Fibroblast of lung (primary cell): ENCODE measurements around the gene TENM4. TPM values are rescaled to one million over a fixed set of nuclear protein-coding genes. Genes with fewer than 3 reads are reported as not detected.

Experiments used
- DNase-seq, 2 donors: peaks; one replicate each; pipeline versions ENCODE4 v3.0.0 to v3.0.0-alpha.2; 2010; ENCODE audit warnings: low read depth in 2 of 2
- H2AFZ ChIP-seq: 2 replicates; pipeline ENCODE4 v1.5.1; 2012; ENCODE audit warnings: low read length, control low read depth, inconsistent platforms
- H3K27ac ChIP-seq: 2 replicates; pipeline ENCODE4 v1.5.1; 2011; ENCODE audit warnings: low read length, control low read depth; ENCODE audit not compliant: insufficient read depth
- H3K27me3 ChIP-seq: 2 replicates; pipeline ENCODE4 v1.5.1; 2011; ENCODE audit warnings: mild to moderate bottlenecking, low read length; ENCODE audit not compliant: control insufficient read depth, insufficient read depth
- H3K36me3 ChIP-seq: 2 replicates; pipeline ENCODE4 v1.5.1; 2011; ENCODE audit warnings: low read length; ENCODE audit not compliant: control insufficient read depth, insufficient read depth
- H3K4me1 ChIP-seq: 2 replicates; pipeline ENCODE4 v1.5.1; 2011; ENCODE audit warnings: low read length; ENCODE audit not compliant: control insufficient read depth, insufficient read depth; ENCODE audit errors: extremely low read depth
- H3K4me2 ChIP-seq: 2 replicates; pipeline ENCODE4 v1.5.1; 2011; ENCODE audit warnings: low read length, control low read depth; ENCODE audit not compliant: insufficient read depth; ENCODE audit errors: extremely low read depth
- H3K4me3 ChIP-seq, 4 experiments: fragments of 200-600 bp in 1 of 4; sonication (generic) in 1 of 4; replicated peaks in 1 of 4; 2 replicates each; pipeline ENCODE4 v1.5.1; 2011 to 2016; ENCODE audit warnings: low read length in 4 of 4, low read depth in 3 of 4, mild to moderate bottlenecking in 3 of 4, control low read depth in 2 of 4, inconsistent platforms in 1 of 4, mixed read lengths in 1 of 4; ENCODE audit not compliant: insufficient read depth in 1 of 4; ENCODE audit errors: control extremely low read depth in 1 of 4
- H3K79me2 ChIP-seq: 2 replicates; pipeline ENCODE4 v1.5.1; 2012; ENCODE audit warnings: mild to moderate bottlenecking, low read length, inconsistent platforms; ENCODE audit not compliant: control insufficient read depth, insufficient read depth
- H3K9ac ChIP-seq: 2 replicates; pipeline ENCODE4 v1.5.1; 2011; ENCODE audit warnings: mild to moderate bottlenecking, low read length, control low read depth; ENCODE audit not compliant: insufficient read depth
- H3K9me3 ChIP-seq: 2 replicates; pipeline ENCODE4 v1.5.1; 2012; ENCODE audit warnings: low read depth, low read length; ENCODE audit not compliant: control insufficient read depth, insufficient read depth
- H4K20me1 ChIP-seq: 2 replicates; pipeline ENCODE4 v1.5.1; 2011; ENCODE audit warnings: low read length; ENCODE audit not compliant: control insufficient read depth, insufficient read depth; ENCODE audit errors: extremely low read depth
- CTCF ChIP-seq, 2 donors: IDR thresholded peaks in 1 of 2; conservative IDR thresholded peaks in 1 of 2; 1 replicate in 1 of 2; 2 replicates in 1 of 2; pipeline ENCODE4 v1.5.1; 2011 to 2012; ENCODE audit warnings: low read length in 2 of 2, control low read depth in 1 of 2, inconsistent platforms in 1 of 2, low read depth in 1 of 2, mild to moderate bottlenecking in 1 of 2
- EZH2 ChIP-seq: IDR thresholded peaks from 2 replicates; pipeline ENCODE4 v1.5.1; 2012; ENCODE audit warnings: low read length, control low read depth, mild to moderate bottlenecking; ENCODE audit errors: missing control alignments
- polyA plus RNA-seq, 2 donors: library from polyadenylated mRNA; depleted of rRNA in 1 of 2; stranded (reverse) in 1 of 2; unstranded in 1 of 2; fragments of >200 nt; gene quantifications; 2 replicates each; pipeline ENCODE4 v1.2.1, GENCODE V29; 2011 to 2012; ENCODE audit warnings: missing spikeins in 1 of 2
- total RNA-seq: library from RNA; depleted of rRNA; stranded (reverse); fragments of >200 nt; gene quantifications from 2 replicates; pipeline ENCODE4 v1.2.1, GENCODE V29; 2014

TENM4 gene
- total and polyA plus RNA-seq, 2 donors (not counting 1 experiment from before 2014, with no cell fraction given) = 4.6 to 48.4 TPM

- Histone ChIP-seq H2AFZ (no peak overlapping the region), H3K79me2 (no peaks in the 10 kb centered on the region), H3K9me3 (no peaks in the 10 kb centered on the region), H3K27me3 (no peaks in the 10 kb centered on the region), H3K4me3 (no peak overlapping the region), H3K27ac (no peak overlapping the region), H3K4me1 (no peaks in the 10 kb centered on the region), H3K4me2 (no peak overlapping the region), H3K36me3 (no peaks in the 10 kb centered on the region), H3K9ac (no peak overlapping the region), H4K20me1 (no peaks in the 10 kb centered on the region)
- no peak for TF ChIP-seq CTCF (conservative IDR thresholded peaks at IDR 0.05 in 1 of 2, IDR thresholded peaks at IDR 0.05 in 1 of 2; ENCODE audit: low read depth in 1 of 2, low read length in 2 of 2)
- no peak for TF ChIP-seq EZH2
- DNase-seq = no peak
These were observed 233.9 kb downstream of the TENM4 start for GRCh38 chr11:79206951-79207350.

GRCh38 chr11:79205786-79206185, 235.0 kb downstream of the TENM4 start:
- no peaks in the 10 kb centered on the region for H3K4me1 ChIP-seq
- no peaks in the 10 kb centered on the region for H4K20me1 ChIP-seq
- no peak overlapping the region for H3K9ac ChIP-seq
- no peak overlapping the region for H2AFZ ChIP-seq
- DNase-seq = no peak
- H3K79me2 ChIP-seq = no peaks in the 10 kb centered on the region
- no peaks in the 10 kb centered on the region for H3K9me3 ChIP-seq
- H3K27me3 ChIP-seq = no peaks in the 10 kb centered on the region
- no peak overlapping the region for H3K4me3 ChIP-seq
- H3K27ac ChIP-seq = no peak overlapping the region
- H3K4me2 ChIP-seq = no peak overlapping the region
- no peaks in the 10 kb centered on the region for H3K36me3 ChIP-seq
- TF ChIP-seq EZH2 (no peak), CTCF (conservative IDR thresholded peaks at IDR 0.05 in 1 of 2, IDR thresholded peaks at IDR 0.05 in 1 of 2; ENCODE audit: low read depth in 1 of 2, low read length in 2 of 2) (no peak)

GRCh38 chr11:79201677-79202347, 239.0 kb downstream of the TENM4 start:
- H3K27me3 ChIP-seq = no peaks in the 10 kb centered on the region
- peaks cover 2% of the 10 kb centered on the region for H3K4me1 ChIP-seq
- no peaks in the 10 kb centered on the region for H4K20me1 ChIP-seq
- H3K4me3 ChIP-seq = no peak overlapping the region
- no peak overlapping the region for H3K27ac ChIP-seq
- H3K79me2 ChIP-seq = no peaks in the 10 kb centered on the region
- no peak for DNase-seq
- TF ChIP-seq CTCF (conservative IDR thresholded peaks at IDR 0.05 in 1 of 2, IDR thresholded peaks at IDR 0.05 in 1 of 2; ENCODE audit: low read depth in 1 of 2, low read length in 2 of 2) = no peak
- TF ChIP-seq EZH2 = no peak
- no peak overlapping the region for H3K4me2 ChIP-seq
- no peak overlapping the region for H2AFZ ChIP-seq
- H3K36me3 ChIP-seq = no peaks in the 10 kb centered on the region
- no peak overlapping the region for H3K9ac ChIP-seq
- no peaks in the 10 kb centered on the region for H3K9me3 ChIP-seq
